ENCODE results near the gene GJD4.

GJD4 gene

GRCh38 chr10:35579726-35580422, 25.3 kb upstream of the GJD4 start:
- TF ChIP-seq CTCF (IDR thresholded peaks at IDR 0.05; ENCODE audit: low read depth, low read length, missing control alignments), result no peak
- Histone ChIP-seq H3K36me3 (replicated peaks) (no peaks in the 10 kb centered on the region), H3K4me3 (ENCODE audit: low read depth, low read length) (no peak overlapping the region), H3K27ac (no peak overlapping the region), H3K27me3 (replicated peaks) (no peaks in the 10 kb centered on the region)
- no peak for DNase-seq
- in situ Hi-C loops (cut with HindIII; ENCODE audit: low pct_ligation_motif_present, low sequenced_read_pairs), result no loop called here

GRCh38 chr10:35580423-35580770, 24.7 kb upstream of the GJD4 start:
- Histone ChIP-seq H3K27ac (no peak overlapping the region), H3K27me3 (replicated peaks) (no peaks in the 10 kb centered on the region), H3K36me3 (replicated peaks) (no peaks in the 10 kb centered on the region), H3K4me3 (ENCODE audit: low read depth, low read length) (no peak overlapping the region)
- no peak for TF ChIP-seq CTCF (IDR thresholded peaks at IDR 0.05; ENCODE audit: low read depth, low read length, missing control alignments)
- in situ Hi-C loops (cut with HindIII; ENCODE audit: low pct_ligation_motif_present, low sequenced_read_pairs), result no loop called here
- DNase-seq, result no peak

GRCh38 chr10:35581655-35582054, 23.5 kb upstream of the GJD4 start:
- Histone ChIP-seq H3K36me3 (replicated peaks) (no peaks in the 10 kb centered on the region), H3K4me3 (ENCODE audit: low read depth, low read length) (no peak overlapping the region), H3K27ac (no peak overlapping the region), H3K27me3 (replicated peaks) (no peaks in the 10 kb centered on the region)
- TF ChIP-seq CTCF (IDR thresholded peaks at IDR 0.05; ENCODE audit: low read depth, low read length, missing control alignments), result no peak
- DNase-seq, result no peak
- in situ Hi-C loops (cut with HindIII; ENCODE audit: low pct_ligation_motif_present, low sequenced_read_pairs), result no loop called here

GRCh38 chr10:35584946-35585345, 20.2 kb upstream of the GJD4 start:
- Histone ChIP-seq H3K36me3 (replicated peaks) (no peaks in the 10 kb centered on the region), H3K27me3 (replicated peaks) (no peaks in the 10 kb centered on the region), H3K27ac (no peak overlapping the region), H3K4me3 (ENCODE audit: low read depth, low read length) (no peak overlapping the region)
- no peak for DNase-seq
- in situ Hi-C loops (cut with HindIII; ENCODE audit: low pct_ligation_motif_present, low sequenced_read_pairs), result no loop called here
- TF ChIP-seq CTCF (IDR thresholded peaks at IDR 0.05; ENCODE audit: low read depth, low read length, missing control alignments), result no peak

- Histone ChIP-seq H3K4me3 (ENCODE audit: low read depth, low read length) (no peak overlapping the region), H3K27me3 (replicated peaks) (no peaks in the 10 kb centered on the region), H3K27ac (no peak overlapping the region), H3K36me3 (replicated peaks) (no peaks in the 10 kb centered on the region)
- no peak for DNase-seq
- TF ChIP-seq CTCF (IDR thresholded peaks at IDR 0.05; ENCODE audit: low read depth, low read length, missing control alignments), result no peak
- in situ Hi-C loops (cut with HindIII; ENCODE audit: low pct_ligation_motif_present, low sequenced_read_pairs), result no loop called here
These were observed 19.8 kb upstream of the GJD4 start for GRCh38 chr10:35585356-35585755.

DNA sequence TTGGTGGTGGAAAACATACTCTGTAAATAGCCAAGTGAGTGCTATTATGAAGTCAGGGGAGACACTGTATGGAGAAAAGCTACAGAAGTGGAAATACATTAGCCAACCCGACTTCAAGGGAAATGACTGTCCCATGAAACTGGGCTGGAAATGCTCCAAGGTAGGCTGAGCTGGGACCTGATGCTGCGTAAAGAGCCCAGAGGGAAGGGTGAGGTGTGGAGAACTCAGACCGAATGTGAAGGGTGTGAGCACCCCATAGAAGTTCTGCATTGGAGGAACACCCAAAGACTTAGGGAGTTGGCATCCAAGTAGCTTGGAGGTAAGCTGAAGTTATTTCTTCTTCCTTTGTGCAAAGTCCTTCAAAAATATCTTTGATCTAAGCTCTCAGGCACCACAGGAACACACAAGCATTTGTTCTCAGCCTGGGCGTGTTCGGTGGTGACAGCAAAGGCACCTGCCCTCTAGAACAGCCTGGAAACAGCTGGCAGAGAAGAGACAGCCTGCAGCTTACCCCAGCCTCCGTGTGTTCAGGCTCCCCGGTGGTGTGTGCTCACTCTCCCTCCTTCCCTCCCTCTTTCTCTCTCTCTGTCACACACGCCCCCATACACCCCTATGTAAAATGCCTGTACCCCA, 19.1 kb upstream of the GJD4 start:
- no peaks in the 10 kb centered on the region for H3K27me3 ChIP-seq (replicated peaks)
- H3K4me3 ChIP-seq (ENCODE audit: low read depth, low read length), result no peak overlapping the region
- H3K36me3 ChIP-seq (replicated peaks), result no peaks in the 10 kb centered on the region
- DNase-seq, result no peak
- in situ Hi-C loops (cut with HindIII; ENCODE audit: low pct_ligation_motif_present, low sequenced_read_pairs), result no loop called here
- no peak overlapping the region for H3K27ac ChIP-seq
- no peak for TF ChIP-seq CTCF (IDR thresholded peaks at IDR 0.05; ENCODE audit: low read depth, low read length, missing control alignments)

Measured in brain microvascular endothelial cell (primary cell).